ENCODE results near the gene MAGI2.
"Not testable (repeated sequence)": the region's sequence is repeated elsewhere in the genome, so short reads cannot be mapped to it uniquely, and the experiment has no call there.

Gene MAGI2

DNA sequence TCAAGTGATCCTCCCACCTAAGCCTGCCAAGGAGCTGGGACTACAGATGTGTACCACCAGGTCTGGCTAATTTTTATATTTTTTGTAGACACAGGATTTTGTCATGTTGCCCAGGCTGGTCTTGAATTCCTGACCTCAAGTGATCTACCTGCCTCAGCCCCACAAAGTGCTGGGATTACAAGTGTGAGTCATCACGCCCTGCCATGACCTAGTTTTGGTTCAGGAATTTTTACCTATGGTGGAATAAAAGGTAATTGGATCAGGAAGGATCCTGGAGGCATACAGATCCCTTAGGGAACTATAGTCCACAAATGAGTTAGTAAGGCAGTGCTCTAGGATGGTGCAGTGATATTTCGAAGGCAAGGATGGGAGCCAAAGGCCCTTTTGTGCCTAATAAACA, 937.0 kb downstream of the MAGI2 start:
- no peak for DNase-seq (ENCODE audit: low spot score)
- no peak overlapping the region for H3K27ac Mint-ChIP-seq
- H3K4me1 Mint-ChIP-seq (ENCODE audit: low read depth) = no peaks in the 10 kb centered on the region
- H3K4me3 Mint-ChIP-seq = no peak overlapping the region
- no peaks in the 10 kb centered on the region for H3K27me3 Mint-ChIP-seq (ENCODE audit: low read depth)
- H3K9me3 Mint-ChIP-seq = no peaks in the 10 kb centered on the region
- no peaks in the 10 kb centered on the region for H3K36me3 Mint-ChIP-seq (ENCODE audit: low read depth)

DNA sequence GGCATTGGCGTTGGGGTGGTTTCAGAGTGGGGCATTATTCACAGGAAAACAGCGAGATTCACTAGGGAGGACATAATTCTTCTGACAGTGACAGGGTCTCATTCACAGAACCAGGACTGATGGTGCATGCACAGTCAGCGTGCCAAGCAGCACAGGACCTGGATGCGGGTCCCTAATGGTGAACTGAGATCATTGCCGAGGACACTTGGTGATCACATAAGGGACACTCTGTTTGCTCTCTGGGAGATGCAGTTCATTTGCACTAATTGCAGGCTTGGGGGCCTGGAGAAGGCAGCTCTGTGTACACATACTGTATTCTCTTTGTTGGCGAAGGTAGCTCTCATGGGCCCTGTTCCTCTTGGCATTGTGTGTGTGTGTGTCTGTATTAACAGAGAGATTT, 938.8 kb downstream of the MAGI2 start:
- Mint-ChIP-seq H3K27me3 (ENCODE audit: low read depth) (no peaks in the 10 kb centered on the region), H3K36me3 (ENCODE audit: low read depth) (no peaks in the 10 kb centered on the region), H3K9me3 (no peaks in the 10 kb centered on the region), H3K27ac (no peak overlapping the region), H3K4me1 (ENCODE audit: low read depth) (no peaks in the 10 kb centered on the region), H3K4me3 (no peak overlapping the region)
- no peak for DNase-seq (ENCODE audit: low spot score)

DNA sequence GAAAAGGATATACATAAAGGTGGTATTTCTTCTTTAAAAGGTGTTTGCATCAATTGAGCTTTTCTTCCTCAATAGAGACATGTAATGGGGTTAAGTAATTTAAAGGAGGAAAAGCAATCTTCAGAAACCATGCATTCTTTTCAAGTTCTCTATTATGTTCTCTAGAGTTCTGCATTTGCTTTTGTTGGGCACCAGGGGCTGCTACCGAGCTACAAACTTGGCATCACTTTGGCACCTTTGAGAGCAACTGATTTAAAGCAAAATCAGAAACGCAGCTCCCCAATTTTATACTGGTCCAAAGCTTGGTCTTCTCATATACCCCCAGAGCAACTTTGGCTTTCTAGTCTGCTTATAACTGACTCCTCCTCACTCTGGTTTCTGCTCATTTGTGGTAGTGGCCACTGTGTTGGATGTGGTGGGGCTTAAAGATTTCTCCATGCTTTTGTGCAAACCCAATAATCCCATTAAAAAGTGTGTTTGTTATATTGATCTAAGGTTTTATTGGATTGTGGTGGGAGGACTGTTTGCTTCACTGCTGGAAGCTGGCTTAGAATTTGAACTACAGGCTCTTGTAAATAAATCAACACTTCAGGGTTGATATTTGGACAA, 942.8 kb downstream of the MAGI2 start:
- Mint-ChIP-seq H3K9me3 (no peaks in the 10 kb centered on the region), H3K27ac (no peak overlapping the region), H3K4me3 (no peak overlapping the region), H3K27me3 (ENCODE audit: low read depth) (no peaks in the 10 kb centered on the region), H3K36me3 (ENCODE audit: low read depth) (no peaks in the 10 kb centered on the region), H3K4me1 (ENCODE audit: low read depth) (no peaks in the 10 kb centered on the region)
- no peak for DNase-seq (ENCODE audit: low spot score)

DNA sequence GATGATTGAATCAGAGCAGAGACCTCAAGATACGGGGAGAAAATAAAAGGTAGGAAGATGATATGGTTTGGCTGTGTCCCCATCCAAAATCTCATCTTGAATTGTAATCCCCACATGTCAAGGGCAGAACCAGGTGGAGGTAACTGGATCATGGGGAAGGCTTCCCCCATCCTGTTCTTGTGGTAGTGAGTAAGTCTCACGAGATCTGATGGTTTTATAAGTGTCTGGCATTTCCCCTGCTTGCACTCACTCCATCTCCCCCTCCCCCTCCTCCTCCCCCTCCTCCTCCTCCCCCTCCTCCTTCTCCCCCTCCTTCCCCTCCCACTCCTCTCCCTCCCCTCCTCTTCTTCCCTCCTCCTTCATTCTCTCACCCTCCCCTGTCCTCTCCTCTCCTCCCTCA, 950.2 kb downstream of the MAGI2 start:
- not testable (repeated sequence) for H3K27me3 Mint-ChIP-seq (ENCODE audit: low read depth); H3K36me3 Mint-ChIP-seq (ENCODE audit: low read depth); H3K4me1 Mint-ChIP-seq (ENCODE audit: low read depth); H3K27ac Mint-ChIP-seq; DNase-seq (ENCODE audit: low spot score); H3K9me3 Mint-ChIP-seq; H3K4me3 Mint-ChIP-seq

DNA sequence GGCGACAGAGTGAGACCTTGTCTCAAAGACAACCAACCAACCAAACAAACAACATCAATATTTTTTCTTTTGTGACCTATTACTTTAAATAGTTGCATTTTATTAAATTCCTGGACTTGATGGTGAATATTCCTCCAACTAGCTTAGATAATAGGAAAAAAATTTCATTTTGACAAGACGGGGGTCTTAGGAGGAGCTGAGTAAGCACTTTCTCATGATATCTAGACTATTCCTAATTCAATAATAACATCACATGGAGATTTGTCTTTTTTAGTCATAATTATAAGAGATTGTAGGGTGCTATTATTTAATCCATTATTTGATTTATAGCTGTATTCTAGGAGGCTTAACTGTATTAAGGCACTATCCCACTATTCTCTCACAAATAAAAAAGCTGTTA, 952.4 kb downstream of the MAGI2 start:
- H3K4me3 Mint-ChIP-seq = no peak overlapping the region
- H3K27ac Mint-ChIP-seq = no peak overlapping the region
- H3K36me3 Mint-ChIP-seq (ENCODE audit: low read depth) = no peaks in the 10 kb centered on the region
- no peaks in the 10 kb centered on the region for H3K27me3 Mint-ChIP-seq (ENCODE audit: low read depth)
- DNase-seq (ENCODE audit: low spot score) = no peak
- H3K4me1 Mint-ChIP-seq (ENCODE audit: low read depth) = no peaks in the 10 kb centered on the region
- H3K9me3 Mint-ChIP-seq = no peaks in the 10 kb centered on the region

DNA sequence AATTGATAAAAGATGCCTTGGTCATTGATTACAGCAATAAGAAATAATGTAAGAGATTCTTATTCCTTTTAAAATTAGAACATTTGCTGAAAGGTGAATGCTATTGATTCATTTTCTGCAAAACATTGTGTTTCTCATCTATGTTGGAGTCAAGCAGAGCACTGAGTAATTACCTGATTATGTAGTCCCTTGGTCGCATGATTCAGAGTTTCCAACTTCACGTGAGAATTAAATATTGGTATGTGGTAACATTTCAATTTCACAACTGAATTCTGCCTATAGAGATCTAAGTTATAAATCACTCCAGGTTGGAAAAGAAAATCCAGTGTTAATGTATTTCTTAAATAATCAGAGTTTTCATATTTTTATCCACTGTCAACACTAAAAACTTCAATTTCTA, 953.5 kb downstream of the MAGI2 start:
- H3K4me1 Mint-ChIP-seq (ENCODE audit: low read depth) = no peaks in the 10 kb centered on the region
- DNase-seq (ENCODE audit: low spot score) = no peak
- no peaks in the 10 kb centered on the region for H3K9me3 Mint-ChIP-seq
- H3K27ac Mint-ChIP-seq = no peak overlapping the region
- no peaks in the 10 kb centered on the region for H3K36me3 Mint-ChIP-seq (ENCODE audit: low read depth)
- no peak overlapping the region for H3K4me3 Mint-ChIP-seq
- H3K27me3 Mint-ChIP-seq (ENCODE audit: low read depth) = no peaks in the 10 kb centered on the region

DNA sequence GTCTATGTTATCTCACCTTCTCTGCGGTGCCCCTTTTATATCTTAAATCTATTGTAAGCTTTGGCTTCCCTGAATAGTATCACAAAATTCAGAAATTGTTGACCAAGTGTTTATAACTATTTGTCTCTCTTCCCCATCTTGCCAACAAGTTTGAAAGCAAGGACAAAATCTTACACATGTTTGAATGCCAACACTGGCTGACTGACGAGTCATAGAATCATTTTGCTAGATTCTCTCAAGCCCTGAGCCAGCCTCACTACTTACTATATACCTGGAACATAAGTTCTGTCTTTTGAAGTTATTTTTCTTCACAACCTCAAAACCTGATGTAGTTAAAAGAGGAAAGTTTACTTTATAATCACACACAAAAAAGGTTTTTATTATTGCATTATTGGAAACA, 954.2 kb downstream of the MAGI2 start:
- H3K4me1 Mint-ChIP-seq (ENCODE audit: low read depth) = no peaks in the 10 kb centered on the region
- no peak overlapping the region for H3K27ac Mint-ChIP-seq
- H3K36me3 Mint-ChIP-seq (ENCODE audit: low read depth) = no peaks in the 10 kb centered on the region
- no peak for DNase-seq (ENCODE audit: low spot score)
- H3K9me3 Mint-ChIP-seq = no peaks in the 10 kb centered on the region
- H3K4me3 Mint-ChIP-seq = no peak overlapping the region
- no peaks in the 10 kb centered on the region for H3K27me3 Mint-ChIP-seq (ENCODE audit: low read depth)

DNA sequence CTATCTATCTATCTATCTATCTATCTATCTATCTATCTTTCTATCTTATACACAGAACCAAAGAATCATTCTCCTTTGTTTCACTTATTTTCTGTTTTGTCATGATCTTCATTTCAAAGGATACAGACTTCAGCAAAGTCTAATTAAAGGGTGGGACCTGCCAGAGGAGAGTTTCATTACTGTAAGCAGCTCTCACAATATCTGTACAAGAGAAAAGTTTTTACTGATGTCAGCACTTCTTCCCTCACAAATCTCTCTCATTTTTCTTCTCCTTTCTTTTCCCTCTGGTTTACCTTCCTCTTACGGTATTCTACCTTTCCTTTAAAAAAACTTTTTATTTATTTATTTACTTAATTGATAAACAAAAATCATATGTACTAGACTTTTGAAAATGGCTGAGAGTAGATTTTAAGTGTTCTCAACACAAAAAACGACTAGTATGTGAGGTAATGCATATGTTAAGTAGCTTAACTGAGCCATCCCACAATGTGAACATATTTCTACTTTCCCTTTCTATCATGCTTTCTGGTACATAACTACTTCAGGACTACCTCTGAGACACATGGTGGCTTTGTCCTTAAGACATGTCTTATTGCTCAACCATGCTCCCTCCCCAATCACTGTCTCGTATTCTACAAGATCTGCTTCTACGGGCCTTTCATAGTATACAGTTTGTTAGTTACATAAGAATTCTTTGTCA, 955.6 kb downstream of the MAGI2 start:
- no peaks in the 10 kb centered on the region for H3K4me1 Mint-ChIP-seq (ENCODE audit: low read depth)
- H3K36me3 Mint-ChIP-seq (ENCODE audit: low read depth) = no peaks in the 10 kb centered on the region
- no peaks in the 10 kb centered on the region for H3K9me3 Mint-ChIP-seq
- no peak overlapping the region for H3K27ac Mint-ChIP-seq
- H3K4me3 Mint-ChIP-seq = no peak overlapping the region
- no peak for DNase-seq (ENCODE audit: low spot score)
- no peaks in the 10 kb centered on the region for H3K27me3 Mint-ChIP-seq (ENCODE audit: low read depth)

DNA sequence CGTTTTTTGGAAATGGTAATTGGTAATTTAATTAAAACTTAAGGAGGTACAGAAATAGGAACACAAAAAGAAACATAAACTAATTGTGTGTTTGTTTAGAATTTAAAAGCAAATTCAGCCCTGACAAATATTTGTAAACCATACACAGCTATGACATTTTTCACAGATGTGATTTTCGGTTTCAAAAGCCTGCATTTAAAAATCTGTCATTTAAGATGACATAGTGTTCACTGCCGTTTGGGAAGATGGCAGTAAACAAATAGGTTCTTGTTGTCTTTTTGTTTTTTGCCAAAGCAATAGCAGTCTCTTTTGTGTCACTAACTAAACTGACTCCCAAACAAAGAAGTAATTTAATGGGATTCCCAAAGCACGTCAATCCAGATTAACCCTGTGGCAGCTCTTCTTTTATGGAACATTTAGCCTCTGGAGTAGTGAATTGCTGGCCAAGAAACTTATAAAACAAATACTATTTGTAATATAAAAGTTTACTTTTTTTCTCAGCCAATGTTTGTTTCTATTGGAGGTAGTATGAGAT, 957.3 kb downstream of the MAGI2 start:
- Mint-ChIP-seq H3K36me3 (ENCODE audit: low read depth) (no peaks in the 10 kb centered on the region), H3K4me3 (no peak overlapping the region), H3K27me3 (ENCODE audit: low read depth) (no peaks in the 10 kb centered on the region), H3K4me1 (ENCODE audit: low read depth) (no peaks in the 10 kb centered on the region), H3K27ac (no peak overlapping the region), H3K9me3 (no peaks in the 10 kb centered on the region)
- no peak for DNase-seq (ENCODE audit: low spot score)

DNA sequence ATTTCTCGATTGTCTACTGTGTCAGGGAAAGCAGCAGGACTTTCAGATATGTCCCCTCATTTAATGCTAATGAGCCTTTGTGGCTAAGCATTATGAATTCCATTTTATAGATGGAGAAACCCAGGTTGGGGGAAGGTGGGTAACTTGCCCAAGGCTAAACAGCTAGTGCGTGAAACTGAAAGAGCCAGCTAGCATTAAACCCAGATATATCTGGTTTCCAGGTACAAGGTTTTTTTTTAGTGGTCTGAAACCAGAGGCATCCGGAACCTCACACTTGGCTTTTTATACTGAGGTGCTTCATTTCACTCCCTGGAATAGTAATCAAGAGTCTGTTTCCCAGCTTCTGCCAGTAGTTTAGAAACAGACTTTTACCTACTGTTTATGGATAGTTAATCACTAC, 960.1 kb downstream of the MAGI2 start:
- no peak for DNase-seq (ENCODE audit: low spot score)
- Mint-ChIP-seq H3K9me3 (no peaks in the 10 kb centered on the region), H3K27ac (no peak overlapping the region), H3K4me1 (ENCODE audit: low read depth) (no peaks in the 10 kb centered on the region), H3K4me3 (no peak overlapping the region), H3K36me3 (ENCODE audit: low read depth) (no peaks in the 10 kb centered on the region), H3K27me3 (ENCODE audit: low read depth) (no peaks in the 10 kb centered on the region)

DNA sequence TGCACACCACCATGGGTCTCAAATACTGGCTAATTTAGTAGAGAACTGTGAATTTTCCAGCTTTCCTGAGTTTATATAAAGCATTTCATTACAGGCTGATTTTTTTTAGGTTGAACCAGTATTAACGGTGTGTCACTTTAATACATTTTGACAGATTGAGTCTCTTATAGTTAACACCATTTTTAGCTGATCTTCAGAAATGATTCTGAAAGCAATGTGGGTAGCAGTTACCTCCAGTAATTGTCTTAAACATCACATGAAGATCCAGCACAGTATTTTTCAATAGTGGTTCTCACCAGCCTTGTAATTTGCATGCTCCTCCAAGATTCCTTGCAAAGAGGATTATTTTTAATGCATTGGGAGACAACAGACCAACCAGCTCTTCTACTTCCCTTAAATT, 961.3 kb downstream of the MAGI2 start:
- Mint-ChIP-seq H3K9me3 (no peaks in the 10 kb centered on the region), H3K27me3 (ENCODE audit: low read depth) (no peaks in the 10 kb centered on the region), H3K4me3 (no peak overlapping the region), H3K36me3 (ENCODE audit: low read depth) (no peaks in the 10 kb centered on the region), H3K27ac (no peak overlapping the region), H3K4me1 (ENCODE audit: low read depth) (no peaks in the 10 kb centered on the region)
- DNase-seq (ENCODE audit: low spot score) = no peak

DNA sequence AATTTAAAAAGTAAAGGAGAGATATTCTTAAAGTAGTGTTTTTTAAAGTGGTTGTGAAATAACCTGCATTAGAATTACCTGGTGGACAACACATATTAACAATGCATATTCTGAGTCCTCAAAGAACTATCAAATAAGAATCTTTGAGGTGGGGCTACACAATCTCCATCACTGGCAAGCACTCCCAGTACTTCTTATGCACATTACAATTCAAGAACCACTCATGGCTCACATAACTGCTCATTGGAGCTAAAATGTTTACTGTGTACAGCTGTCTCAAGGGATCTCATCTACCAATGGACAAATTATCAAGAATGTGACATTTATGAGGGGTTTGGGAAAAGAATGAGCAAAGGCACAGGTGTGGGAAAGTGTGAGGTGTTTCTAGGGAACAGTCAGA, 962.9 kb downstream of the MAGI2 start:
- Mint-ChIP-seq H3K27ac (no peak overlapping the region), H3K4me1 (ENCODE audit: low read depth) (no peaks in the 10 kb centered on the region), H3K4me3 (no peak overlapping the region), H3K27me3 (ENCODE audit: low read depth) (no peaks in the 10 kb centered on the region), H3K9me3 (no peaks in the 10 kb centered on the region), H3K36me3 (ENCODE audit: low read depth) (no peaks in the 10 kb centered on the region)
- no peak for DNase-seq (ENCODE audit: low spot score)

DNA sequence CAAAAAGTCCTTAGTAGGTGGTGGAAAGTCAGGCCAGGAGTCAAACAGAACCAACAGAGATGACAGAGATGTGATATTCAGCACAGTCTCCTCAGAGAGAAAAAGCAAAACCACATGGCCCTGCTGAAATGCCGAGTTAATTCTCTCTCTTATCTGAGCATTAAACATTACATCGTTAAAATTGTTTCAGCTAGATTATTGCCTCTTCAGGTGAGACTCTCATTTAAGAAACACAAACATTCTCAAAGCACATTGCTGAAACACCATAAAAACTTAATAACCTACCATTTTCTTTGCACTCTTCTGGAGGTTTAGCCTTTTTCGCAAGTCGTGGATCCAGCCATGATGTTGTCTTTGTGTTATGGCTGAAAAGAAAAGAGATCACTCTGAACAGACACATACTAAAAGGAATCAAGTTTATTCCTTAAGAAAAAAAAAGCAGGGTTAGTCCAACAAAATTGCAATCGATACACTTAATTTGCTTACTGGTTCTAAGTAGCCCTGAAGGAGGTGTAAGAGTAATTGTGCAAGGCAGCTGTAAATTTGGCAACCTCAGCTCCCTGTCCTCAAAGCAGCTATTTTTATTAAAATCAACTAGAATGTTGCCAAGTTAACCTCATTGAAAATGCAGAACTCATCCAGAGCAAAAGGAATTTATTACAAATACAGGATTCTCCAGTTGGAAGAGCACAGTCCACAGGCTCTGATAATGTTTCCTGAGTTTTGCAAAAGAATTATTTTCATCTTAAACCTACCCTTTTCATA, 963.8 kb downstream of the MAGI2 start:
- no peaks in the 10 kb centered on the region for H3K4me1 Mint-ChIP-seq (ENCODE audit: low read depth)
- no peaks in the 10 kb centered on the region for H3K36me3 Mint-ChIP-seq (ENCODE audit: low read depth)
- H3K27me3 Mint-ChIP-seq (ENCODE audit: low read depth) = no peaks in the 10 kb centered on the region
- H3K9me3 Mint-ChIP-seq = no peaks in the 10 kb centered on the region
- no peak overlapping the region for H3K27ac Mint-ChIP-seq
- DNase-seq (ENCODE audit: low spot score) = no peak
- H3K4me3 Mint-ChIP-seq = no peak overlapping the region

DNA sequence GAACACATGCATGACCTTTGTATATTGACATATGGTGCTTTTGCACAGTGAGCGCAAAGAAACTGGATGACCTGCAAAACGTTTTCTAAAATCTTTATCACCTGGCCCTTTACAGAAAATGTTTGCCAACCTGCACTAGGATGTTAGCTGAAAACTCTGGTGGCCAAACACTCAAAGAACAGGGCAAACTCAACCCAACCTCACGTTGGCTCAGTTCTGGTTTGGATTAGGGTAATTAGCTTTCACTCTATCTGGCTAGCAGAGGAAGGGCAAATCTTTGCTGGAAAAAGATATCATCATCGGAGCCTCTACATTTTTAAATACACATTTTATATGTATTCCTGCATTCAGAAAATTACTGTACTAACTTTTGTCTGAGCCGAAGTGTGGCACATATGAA, 966.0 kb downstream of the MAGI2 start:
- H3K9me3 Mint-ChIP-seq = no peaks in the 10 kb centered on the region
- H3K4me1 Mint-ChIP-seq (ENCODE audit: low read depth) = no peaks in the 10 kb centered on the region
- H3K27ac Mint-ChIP-seq = no peak overlapping the region
- H3K36me3 Mint-ChIP-seq (ENCODE audit: low read depth) = no peaks in the 10 kb centered on the region
- no peak for DNase-seq (ENCODE audit: low spot score)
- no peak overlapping the region for H3K4me3 Mint-ChIP-seq
- no peaks in the 10 kb centered on the region for H3K27me3 Mint-ChIP-seq (ENCODE audit: low read depth)
